Thymus (tissue), 11 donors: ENCODE results near the gene CCR5. TPM values are rescaled to one million over a fixed set of nuclear protein-coding genes. Genes with fewer than 3 reads are reported as not detected.

ENCODE experiments used
- DNase-seq, 9 donors: peaks; one replicate each; pipeline ENCODE4 v3.0.0-alpha.2; 2013; ENCODE audit warnings: low spot score in 9 of 9, low read depth in 6 of 9, missing footprints in 1 of 9
- H3K27ac ChIP-seq, 2 donors: one replicate each; pipeline ENCODE4 v1.5.1; 2013; ENCODE audit warnings: control low read depth in 1 of 2, low read depth in 1 of 2, low read length in 1 of 2, mild to moderate bottlenecking in 1 of 2, moderate library complexity in 1 of 2
- H3K27me3 ChIP-seq, 2 donors: one replicate each; pipeline ENCODE4 v1.5.1; 2013; ENCODE audit warnings: low read length in 1 of 2; ENCODE audit not compliant: control insufficient read depth in 2 of 2, insufficient read depth in 1 of 2
- H3K36me3 ChIP-seq, 2 donors: one replicate each; pipeline ENCODE4 v1.5.1; 2013; ENCODE audit warnings: low read length in 1 of 2, mild to moderate bottlenecking in 1 of 2, moderate library complexity in 1 of 2; ENCODE audit not compliant: control insufficient read depth in 2 of 2, insufficient read depth in 2 of 2
- H3K4me1 ChIP-seq, 2 donors: one replicate each; pipeline ENCODE4 v1.5.1; 2013; ENCODE audit warnings: low read length in 2 of 2; ENCODE audit not compliant: control insufficient read depth in 2 of 2, insufficient read depth in 2 of 2
- H3K4me3 ChIP-seq, 2 donors: one replicate each; pipeline ENCODE4 v1.5.1; 2013; ENCODE audit warnings: low read length in 2 of 2, control low read depth in 1 of 2, mild to moderate bottlenecking in 1 of 2
- H3K9me3 ChIP-seq, 2 donors: one replicate each; pipeline ENCODE4 v1.5.1; 2013; ENCODE audit warnings: low read length in 1 of 2, mild to moderate bottlenecking in 1 of 2; ENCODE audit not compliant: control insufficient read depth in 2 of 2, insufficient read depth in 1 of 2
- WGBS: extraction: QIAGEN DNeasy Blood & Tissue Kit; methylation state at CpG from one replicate; pipeline ENCODE4 v1.1.7; 2013; 5-methylcytosine and 5-hydroxymethylcytosine counted together
- polyA plus RNA-seq: library from polyadenylated mRNA; stranded (reverse); fragments of 200-250 nt; gene quantifications from one replicate; pipeline ENCODE4 v1.2.3, GENCODE V29; 2013
- total RNA-seq: library from RNA; stranded (reverse); fragments of 120-200 nt; gene quantifications from one replicate; pipeline ENCODE4 v1.2.4, GENCODE V29; 2013
- donor health status: healthy.

The CCR5 gene
- total and polyA plus RNA-seq, 2 donors: 1.2 to 5.2 TPM

DNA sequence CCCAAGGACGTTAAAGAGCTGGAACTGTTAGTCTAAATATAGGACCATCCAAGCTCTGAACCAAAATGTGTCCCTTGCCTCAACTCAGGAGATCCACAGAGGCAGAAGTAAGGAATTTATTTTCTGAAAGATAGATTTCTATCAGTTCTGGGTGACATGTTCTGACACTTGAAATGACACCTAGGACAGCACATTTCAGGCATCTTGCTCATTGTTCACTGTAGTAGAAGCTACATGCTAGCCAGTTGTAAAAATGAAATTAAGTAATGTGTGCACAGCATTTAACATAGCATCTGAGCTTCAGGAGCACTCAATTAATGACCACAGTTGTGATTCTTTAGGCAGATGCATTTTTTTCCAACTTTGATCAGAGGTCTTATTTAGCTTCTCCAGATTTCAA lies 16.3 kb upstream of the CCR5 start:
- no peak for DNase-seq
- H3K36me3 ChIP-seq: no peaks in the 10 kb centered on the region
- 62% methylated on average over 1 of the region's 1 CpG for WGBS
- no peaks in the 10 kb centered on the region for H3K27me3 ChIP-seq
- H3K4me1 ChIP-seq: peaks cover 9 to 32% of the 10 kb centered on the region in 2 donors
- H3K9me3 ChIP-seq: no peaks in the 10 kb centered on the region
- no peak overlapping the region for H3K27ac ChIP-seq
- H3K4me3 ChIP-seq: no peak overlapping the region

- DNase-seq: no peak
- H3K4me3 ChIP-seq: no peak overlapping the region
- no peaks in the 10 kb centered on the region for H3K27me3 ChIP-seq
- no peaks in the 10 kb centered on the region for H3K36me3 ChIP-seq
- no peaks in the 10 kb centered on the region for H3K9me3 ChIP-seq
- H3K27ac ChIP-seq: no peak overlapping the region
- peaks cover 8 to 33% of the 10 kb centered on the region in 2 donors for H3K4me1 ChIP-seq
These were observed 15.8 kb upstream of the CCR5 start for GRCh38 chr3:46354984-46355383.

- 96% methylated on average over 3 of the region's 3 CpGs for WGBS
- Histone ChIP-seq H3K9me3 (no peaks in the 10 kb centered on the region), H3K27me3 (no peaks in the 10 kb centered on the region), H3K4me3 (no peak overlapping the region), H3K4me1 (peaks cover 0 to 35% of the 10 kb centered on the region in 2 donors), H3K36me3 (no peaks in the 10 kb centered on the region), H3K27ac (no peak overlapping the region)
- no peak for DNase-seq
These were observed 14.5 kb upstream of the CCR5 start for GRCh38 chr3:46356276-46356675.

GRCh38 chr3:46356909-46357308 lies 13.8 kb upstream of the CCR5 start:
- Histone ChIP-seq H3K27ac (no peak overlapping the region), H3K27me3 (no peaks in the 10 kb centered on the region), H3K36me3 (no peaks in the 10 kb centered on the region), H3K4me1 (peaks cover 0 to 36% of the 10 kb centered on the region in 2 donors), H3K4me3 (no peak overlapping the region), H3K9me3 (no peaks in the 10 kb centered on the region)
- DNase-seq: no peak
- WGBS: 94% methylated on average over 4 of the region's 4 CpGs

GRCh38 chr3:46358466-46358865 lies 12.3 kb upstream of the CCR5 start:
- Histone ChIP-seq H3K4me1 (peaks cover 0 to 36% of the 10 kb centered on the region in 2 donors), H3K36me3 (no peaks in the 10 kb centered on the region), H3K27me3 (no peaks in the 10 kb centered on the region), H3K4me3 (no peak overlapping the region), H3K9me3 (no peaks in the 10 kb centered on the region), H3K27ac (no peak overlapping the region)
- no peak for DNase-seq
- 94% methylated on average over 6 of the region's 6 CpGs for WGBS

- Histone ChIP-seq H3K27ac (no peak overlapping the region), H3K36me3 (no peaks in the 10 kb centered on the region), H3K27me3 (no peaks in the 10 kb centered on the region), H3K4me1 (peaks cover 0 to 26% of the 10 kb centered on the region in 2 donors), H3K4me3 (no peak overlapping the region), H3K9me3 (no peaks in the 10 kb centered on the region)
- 84% methylated on average over 11 of the region's 11 CpGs for WGBS
- no peak for DNase-seq
These were observed 10.8 kb upstream of the CCR5 start for GRCh38 chr3:46359733-46360493.

DNA sequence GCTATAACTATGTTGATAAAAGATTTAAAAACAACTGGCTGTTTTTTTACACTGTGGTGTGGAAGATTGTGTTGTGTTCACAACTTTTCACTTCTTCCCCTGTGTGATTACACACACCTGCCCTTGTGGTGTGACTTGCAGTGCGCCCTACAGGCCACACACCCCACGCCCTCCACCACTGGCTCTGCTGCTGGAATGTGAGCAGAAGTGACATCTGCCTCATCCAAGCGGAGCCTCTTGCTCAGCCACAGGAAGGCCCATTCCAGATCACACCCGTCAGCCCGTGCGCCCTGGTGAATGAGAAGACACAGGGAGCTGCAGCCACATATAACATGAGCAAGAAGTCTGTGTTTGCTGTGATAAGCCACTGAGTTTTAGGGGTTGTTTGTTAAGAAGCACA lies 9.8 kb upstream of the CCR5 start:
- H3K9me3 ChIP-seq: no peaks in the 10 kb centered on the region
- 72% methylated on average over 6 of the region's 6 CpGs for WGBS
- peaks cover 0 to 26% of the 10 kb centered on the region in 2 donors for H3K4me1 ChIP-seq
- no peaks in the 10 kb centered on the region for H3K27me3 ChIP-seq
- no peaks in the 10 kb centered on the region for H3K36me3 ChIP-seq
- H3K4me3 ChIP-seq: no peak overlapping the region
- DNase-seq: no peak
- no peak overlapping the region for H3K27ac ChIP-seq

GRCh38 chr3:46361408-46362283 lies 9.1 kb upstream of the CCR5 start:
- no peaks in the 10 kb centered on the region for H3K36me3 ChIP-seq
- H3K27ac ChIP-seq: no peak overlapping the region
- no peak overlapping the region for H3K4me3 ChIP-seq
- no peak for DNase-seq
- peaks cover 0 to 26% of the 10 kb centered on the region in 2 donors for H3K4me1 ChIP-seq
- H3K9me3 ChIP-seq: no peaks in the 10 kb centered on the region
- 88% methylated on average over 8 of the region's 8 CpGs for WGBS
- no peaks in the 10 kb centered on the region for H3K27me3 ChIP-seq

DNA sequence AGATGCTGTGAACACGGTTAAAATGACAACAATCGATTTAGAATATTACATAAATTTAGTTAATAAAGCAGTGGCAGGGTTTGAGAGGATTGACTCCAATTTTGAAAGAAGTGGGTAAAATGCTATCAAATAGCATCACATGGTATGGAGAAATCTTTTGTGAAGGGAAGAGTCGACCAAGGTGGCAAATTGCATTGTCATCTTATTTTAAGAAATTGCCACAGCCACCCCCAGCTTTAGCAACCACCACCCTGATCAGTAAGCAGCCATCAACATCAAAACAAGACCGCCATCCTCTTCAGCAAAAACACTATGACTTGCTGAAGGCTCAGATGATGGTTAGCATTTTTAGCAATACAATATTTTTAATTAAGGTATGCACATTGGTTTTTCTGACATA lies 5.7 kb upstream of the CCR5 start:
- Histone ChIP-seq H3K36me3 (no peaks in the 10 kb centered on the region), H3K9me3 (no peaks in the 10 kb centered on the region), H3K4me1 (peaks cover 0 to 43% of the 10 kb centered on the region in 2 donors), H3K27me3 (no peaks in the 10 kb centered on the region), H3K4me3 (no peak overlapping the region), H3K27ac (no peak overlapping the region)
- WGBS: 88% methylated on average over 4 of the region's 4 CpGs
- DNase-seq: no peak
